T47D (cell line): ENCODE results near the gene KIF5C.
A peak's percentile ranks its signal among the peaks of the same experiment; 100 is the strongest.

Experiments
- DNase-seq, 2 experiments: peaks; one replicate each; pipeline versions ENCODE4 v3.0.0 to v3.0.0-alpha.2; 2011 to 2012; ENCODE audit warnings: low read depth in 1 of 2, low spot score in 1 of 2
- JUND ChIP-seq: IDR thresholded peaks from 2 replicates; pipeline ENCODE4 v1.6.1; 2012; ENCODE audit warnings: low read depth
- in situ Hi-C: cut with HindIII; loops from 2 replicates; pipeline ENCODE4 v1.10.0; 2016; ENCODE audit warnings: low sequenced_read_pairs, low pct_unique_long_range_greater_than_20kb

The KIF5C gene

DNA sequence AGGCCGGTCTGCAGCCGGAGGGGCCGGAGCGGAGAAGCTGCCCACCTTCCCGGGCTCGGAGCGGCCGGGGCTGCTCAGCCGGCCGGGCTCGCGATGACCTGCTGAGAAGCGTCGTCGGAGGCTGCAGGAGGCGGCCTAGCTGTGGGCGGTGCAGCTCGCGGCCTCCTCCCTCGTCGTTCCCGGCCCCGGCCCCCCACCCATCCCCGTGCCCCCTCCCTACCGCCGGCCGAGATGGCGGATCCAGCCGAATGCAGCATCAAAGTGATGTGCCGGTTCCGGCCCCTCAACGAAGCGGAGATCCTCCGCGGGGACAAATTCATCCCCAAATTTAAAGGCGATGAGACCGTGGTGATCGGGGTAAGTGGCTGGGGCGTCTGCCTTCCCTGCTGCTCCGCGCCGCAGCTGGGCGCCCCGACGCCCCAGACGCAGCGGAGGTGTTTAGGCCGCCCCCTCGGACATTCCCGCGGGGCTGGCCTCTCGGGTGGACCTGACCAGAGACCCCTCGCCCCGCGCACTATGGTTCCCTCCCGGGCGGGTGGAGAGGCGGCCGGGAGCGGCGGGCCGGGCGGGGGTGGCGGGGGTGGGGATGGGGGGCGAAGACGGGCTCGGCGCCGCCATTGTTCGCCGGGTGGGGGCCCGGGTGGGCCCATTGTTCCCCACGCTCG is 492 bp downstream of the KIF5C start:
- in situ Hi-C loops = no loop called here
- no peak for DNase-seq

GRCh38 chr2:148876202-148876594 is 1.2 kb downstream of the KIF5C start:
- DNase-seq = no peak
- in situ Hi-C loops = no loop called here
- no peak for TF ChIP-seq JUND

More for the DNA sequence above, 492 bp downstream of the KIF5C start:
- no peak for TF ChIP-seq JUND

- peak in 1 of 2 experiments; percentile 45 for DNase-seq
- TF ChIP-seq JUND = no peak
- in situ Hi-C loops = no loop called here
These were observed 1.8 kb downstream of the KIF5C start for GRCh38 chr2:148876595-148877402.

GRCh38 chr2:148877403-148877740 is 2.3 kb downstream of the KIF5C start:
- DNase-seq = no peak
- in situ Hi-C loops = no loop called here
- TF ChIP-seq JUND = no peak

DNA sequence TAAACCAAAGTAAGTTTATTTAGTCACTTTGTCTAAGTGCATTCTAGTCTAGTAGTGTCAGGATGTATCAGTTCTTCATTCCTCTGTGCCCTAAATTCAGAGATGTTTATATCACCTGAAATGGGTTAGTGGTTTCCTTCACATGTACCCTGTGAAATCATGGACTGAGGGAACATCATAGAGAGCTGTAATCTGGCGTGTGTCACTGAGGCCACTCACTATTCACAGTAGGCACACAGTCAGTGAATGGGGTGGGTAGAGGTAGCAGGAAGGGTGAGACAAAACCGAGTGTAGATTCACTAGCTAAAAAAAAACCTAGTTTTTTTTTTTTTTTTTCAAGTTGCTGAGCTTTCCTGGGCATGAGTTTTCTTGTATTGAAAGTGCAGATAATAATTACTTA is 5.6 kb downstream of the KIF5C start:
- no peak for DNase-seq
- TF ChIP-seq JUND = no peak
- in situ Hi-C loops = no loop called here

GRCh38 chr2:148882051-148882450 is 7.0 kb downstream of the KIF5C start:
- in situ Hi-C loops = no loop called here
- no peak for TF ChIP-seq JUND

DNA sequence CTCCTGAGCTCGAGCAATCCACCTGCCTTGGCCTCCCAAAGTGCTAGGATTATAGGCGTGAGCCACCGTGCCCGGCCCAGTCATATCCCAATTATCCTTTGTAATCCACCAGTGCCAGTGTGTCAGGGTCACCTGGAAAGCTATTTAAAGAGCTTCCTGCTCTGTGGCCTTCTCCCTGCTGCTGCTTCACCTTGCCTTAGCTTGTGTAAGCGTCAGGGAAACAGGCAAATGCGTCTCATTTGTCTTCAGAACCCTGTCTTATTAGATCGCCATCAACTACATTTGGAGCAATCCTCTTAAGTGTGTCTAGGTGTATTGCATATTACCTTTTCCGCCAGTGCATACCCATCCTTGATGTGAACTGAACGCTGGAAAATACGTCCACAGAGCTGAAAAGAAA is 10.2 kb downstream of the KIF5C start:
- TF ChIP-seq JUND = no peak
- in situ Hi-C loops = no loop called here
- no peak for DNase-seq

More at GRCh38 chr2:148882051-148882450, 7.0 kb downstream of the KIF5C start:
- no peak for DNase-seq

DNA sequence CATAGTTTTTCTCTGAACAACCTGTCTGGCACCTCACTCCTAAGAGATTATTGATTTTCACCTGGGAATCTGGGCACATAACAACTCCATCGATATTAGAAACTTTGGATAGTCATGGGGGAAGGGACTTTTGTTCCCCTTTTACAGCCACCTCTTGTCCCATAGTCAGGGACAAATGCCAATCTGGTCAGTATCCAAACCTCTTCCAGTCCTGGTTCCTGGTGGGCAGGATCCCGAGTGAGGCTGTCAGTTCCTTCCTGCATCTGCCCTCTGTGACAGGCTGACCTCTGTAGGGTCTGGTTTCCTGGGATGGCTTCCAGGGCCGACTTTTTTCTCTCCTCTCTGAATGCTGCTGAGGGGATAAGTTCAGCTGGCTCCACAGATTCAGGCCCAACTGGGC is 11.0 kb downstream of the KIF5C start:
- DNase-seq = no peak
- in situ Hi-C loops = no loop called here
- TF ChIP-seq JUND = no peak

- DNase-seq = no peak
- no peak for TF ChIP-seq JUND
- in situ Hi-C loops = no loop called here
These were observed 12.4 kb downstream of the KIF5C start for GRCh38 chr2:148887350-148888002.

DNA sequence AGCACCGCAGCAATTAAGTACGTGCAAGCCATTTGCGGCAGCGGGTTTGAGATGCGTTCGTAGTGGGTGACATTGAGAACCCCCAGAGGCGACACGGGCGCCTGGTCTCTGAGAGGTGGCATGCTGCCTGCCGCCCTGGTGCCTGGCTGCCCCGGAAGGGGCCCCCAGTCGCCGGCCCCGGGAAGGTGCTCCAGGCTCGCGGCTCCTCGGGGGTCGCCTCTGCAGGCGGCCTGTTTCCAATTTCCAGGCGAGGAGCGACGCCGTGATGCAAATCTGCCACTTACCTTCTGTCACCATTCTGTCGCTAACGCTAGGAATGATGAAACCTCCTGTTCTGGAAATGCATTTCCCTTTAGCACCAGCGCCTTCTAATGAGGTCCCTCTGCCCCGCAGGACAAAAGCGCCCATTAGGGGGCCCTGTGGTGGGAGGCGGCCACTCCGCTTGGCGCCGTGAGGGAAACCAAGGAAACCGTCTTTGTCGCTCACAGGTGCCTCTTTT is 13.0 kb downstream of the KIF5C start:
- DNase-seq = no peak
- TF ChIP-seq JUND = no peak

GRCh38 chr2:148888986-148889385 is 14.0 kb downstream of the KIF5C start:
- no peak for DNase-seq
- TF ChIP-seq JUND = no peak

More for the DNA sequence above, 13.0 kb downstream of the KIF5C start:
- in situ Hi-C loops = no loop called here

GRCh38 chr2:148893906-148894305 is 18.9 kb downstream of the KIF5C start:
- TF ChIP-seq JUND = no peak
- no peak for DNase-seq
- in situ Hi-C loops = no loop called here

More at GRCh38 chr2:148888986-148889385, 14.0 kb downstream of the KIF5C start:
- in situ Hi-C loops = no loop called here

GRCh38 chr2:148896136-148896535 is 21.1 kb downstream of the KIF5C start:
- in situ Hi-C loops = no loop called here
- DNase-seq = no peak

More at GRCh38 chr2:148896136-148896535, 21.1 kb downstream of the KIF5C start:
- no peak for TF ChIP-seq JUND
